Esophagus (tissue), 2 donors: Measurements from ENCODE around the gene AMTN. TPM values are rescaled to one million over a fixed set of nuclear protein-coding genes. Genes with fewer than 3 reads are reported as not detected.

Experiments
- H3K27ac ChIP-seq, 2 donors: one replicate each; pipeline ENCODE4 v1.5.1; 2013; ENCODE audit warnings: low read depth in 2 of 2, mild to moderate bottlenecking in 2 of 2, inconsistent platforms in 1 of 2, low read length in 1 of 2, moderate library complexity in 1 of 2
- H3K27me3 ChIP-seq, 2 donors: one replicate each; pipeline ENCODE4 v1.6.1; 2013; ENCODE audit warnings: low read length in 2 of 2, control low read depth in 1 of 2, mild to moderate bottlenecking in 1 of 2; ENCODE audit not compliant: insufficient read depth in 2 of 2, control insufficient read depth in 1 of 2
- H3K36me3 ChIP-seq, 2 donors: one replicate each; pipeline ENCODE4 v1.6.1; 2013; ENCODE audit warnings: low read length in 1 of 2; ENCODE audit not compliant: control insufficient read depth in 2 of 2, insufficient read depth in 2 of 2
- H3K4me1 ChIP-seq, 2 donors: one replicate each; pipeline ENCODE4 v1.6.1; 2013; ENCODE audit warnings: low read length in 1 of 2; ENCODE audit not compliant: control insufficient read depth in 2 of 2, insufficient read depth in 2 of 2
- H3K4me3 ChIP-seq, 2 donors: one replicate each; pipeline ENCODE4 v1.5.1; 2013; ENCODE audit warnings: low read length in 2 of 2, mild to moderate bottlenecking in 2 of 2, low read depth in 1 of 2, moderate library complexity in 1 of 2
- H3K9me3 ChIP-seq, 2 donors: one replicate each; pipeline ENCODE4 v1.6.1; 2013; ENCODE audit warnings: mild to moderate bottlenecking in 2 of 2, low read depth in 1 of 2, low read length in 1 of 2, moderate library complexity in 1 of 2; ENCODE audit not compliant: control insufficient read depth in 2 of 2, insufficient read depth in 1 of 2
- WGBS, 2 donors: extraction: QIAGEN DNeasy Blood & Tissue Kit; methylation state at CpG; one replicate each; pipeline ENCODE4 v1.1.7; 2013; 5-methylcytosine and 5-hydroxymethylcytosine counted together
- polyA plus RNA-seq, 2 donors: library from polyadenylated mRNA; stranded (reverse); fragments of 200-250 nt; gene quantifications; one replicate each; pipeline ENCODE4 v1.2.3, GENCODE V29; 2013
- donor health status: healthy with polysubstance abuse.
- donor health status: Bipolar disorder and iron deficiency.

AMTN gene
- polyA plus RNA-seq, 2 donors, result 0.09 to 0.47 TPM

- Histone ChIP-seq H3K36me3 (no peaks in the 10 kb centered on the region), H3K9me3 (no peaks in the 10 kb centered on the region), H3K4me3 (no peak overlapping the region), H3K27me3 (no peaks in the 10 kb centered on the region), H3K4me1 (no peaks in the 10 kb centered on the region), H3K27ac (no peak overlapping the region)
- 6 to 28% methylated on average over 1 of the region's 1 CpG for WGBS, 2 donors
These were observed 38.5 kb downstream of the AMTN start for GRCh38 chr4:70556856-70557255.

GRCh38 chr4:70559211-70559830, 41.0 kb downstream of the AMTN start:
- Histone ChIP-seq H3K36me3 (no peaks in the 10 kb centered on the region), H3K27ac (no peak overlapping the region), H3K9me3 (no peaks in the 10 kb centered on the region), H3K27me3 (no peaks in the 10 kb centered on the region), H3K4me3 (no peak overlapping the region), H3K4me1 (no peaks in the 10 kb centered on the region)
- WGBS, 2 donors, result 26 to 31% methylated on average over 2 of the region's 2 CpGs

- WGBS, 2 donors, result 84 to 98% methylated on average over 1 of the region's 1 CpG
- H3K4me3 ChIP-seq, result no peak overlapping the region
These were observed 41.6 kb downstream of the AMTN start for GRCh38 chr4:70559924-70560323.

DNA sequence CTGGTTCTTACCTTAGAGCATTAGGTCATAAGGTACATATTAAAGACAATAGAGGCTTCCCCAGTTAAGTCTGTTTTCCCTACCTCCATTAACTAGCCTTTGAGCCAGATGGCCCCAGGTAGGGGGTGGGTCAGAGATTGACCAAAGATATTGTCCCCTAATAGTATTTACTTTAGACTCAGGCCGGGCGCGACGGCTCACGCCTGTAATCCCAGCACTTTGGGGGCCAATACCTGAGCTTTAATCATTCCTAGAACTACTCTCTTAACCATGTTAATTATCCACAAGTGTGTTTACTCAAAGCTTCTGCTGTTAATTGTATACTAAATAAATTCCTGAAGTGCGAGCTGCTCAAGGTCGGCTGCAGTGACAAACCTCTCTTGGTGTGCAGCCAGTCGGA, 45.7 kb downstream of the AMTN start:
- no peak overlapping the region for H3K27ac ChIP-seq
- no peaks in the 10 kb centered on the region for H3K4me1 ChIP-seq
- H3K36me3 ChIP-seq, result no peaks in the 10 kb centered on the region
- WGBS, 2 donors, result 63 to 79% methylated on average over 8 of the region's 8 CpGs
- no peaks in the 10 kb centered on the region for H3K9me3 ChIP-seq
- H3K4me3 ChIP-seq, result no peak overlapping the region
- no peaks in the 10 kb centered on the region for H3K27me3 ChIP-seq

More at GRCh38 chr4:70559924-70560323, 41.6 kb downstream of the AMTN start:
- no peaks in the 10 kb centered on the region for H3K9me3 ChIP-seq
- no peaks in the 10 kb centered on the region for H3K36me3 ChIP-seq
- H3K27ac ChIP-seq, result no peak overlapping the region
- H3K27me3 ChIP-seq, result no peaks in the 10 kb centered on the region
- H3K4me1 ChIP-seq, result no peaks in the 10 kb centered on the region

DNA sequence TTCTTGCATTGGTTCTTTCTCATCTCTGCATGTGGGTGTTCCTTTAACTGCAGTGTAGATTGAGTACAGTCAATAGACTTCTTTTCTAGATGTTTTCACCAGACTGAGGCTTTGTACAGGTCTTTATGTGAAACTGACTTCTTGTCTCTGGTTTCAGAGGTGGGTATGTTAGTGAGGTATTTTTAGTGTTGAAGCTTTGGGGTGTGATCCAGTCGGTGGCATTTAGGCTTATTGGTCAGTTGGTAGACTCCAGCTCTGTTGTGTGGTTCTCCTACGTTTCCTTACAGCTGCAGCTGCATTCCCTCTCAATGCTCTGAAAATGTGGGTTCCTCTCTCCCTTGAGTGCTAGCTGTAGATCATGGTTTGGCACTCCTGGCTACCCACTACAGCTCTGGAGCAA, 52.4 kb downstream of the AMTN start:
- 81 to 92% methylated on average over 2 of the region's 2 CpGs for WGBS, 2 donors
- Histone ChIP-seq H3K4me1 (no peaks in the 10 kb centered on the region), H3K36me3 (no peaks in the 10 kb centered on the region), H3K27ac (no peak overlapping the region), H3K27me3 (no peaks in the 10 kb centered on the region), H3K9me3 (no peaks in the 10 kb centered on the region), H3K4me3 (no peak overlapping the region)

DNA sequence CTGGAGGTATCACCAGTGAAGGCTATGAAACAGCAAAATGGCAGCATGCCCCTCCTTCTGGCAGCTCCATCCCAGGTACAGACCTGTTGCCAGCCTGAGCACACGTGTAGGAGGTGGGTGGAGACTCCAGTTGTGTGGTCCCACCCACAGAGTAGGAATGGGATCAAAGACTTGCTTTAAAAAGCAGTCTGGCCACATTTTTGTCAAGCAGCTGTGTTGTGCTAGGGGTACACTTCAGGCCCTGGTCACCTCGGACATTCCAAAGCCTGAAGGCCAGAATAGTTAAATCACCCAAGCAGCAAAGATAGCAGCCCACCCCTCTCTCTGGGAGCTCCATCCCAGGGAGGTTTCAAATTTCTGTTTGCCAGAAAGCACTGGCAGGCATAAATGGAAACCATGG, 53.4 kb downstream of the AMTN start:
- Histone ChIP-seq H3K9me3 (no peaks in the 10 kb centered on the region), H3K4me3 (no peak overlapping the region), H3K36me3 (no peaks in the 10 kb centered on the region), H3K4me1 (no peaks in the 10 kb centered on the region), H3K27ac (no peak overlapping the region), H3K27me3 (no peaks in the 10 kb centered on the region)
- WGBS, 2 donors, result 36 to 41% methylated on average over 2 of the region's 2 CpGs

DNA sequence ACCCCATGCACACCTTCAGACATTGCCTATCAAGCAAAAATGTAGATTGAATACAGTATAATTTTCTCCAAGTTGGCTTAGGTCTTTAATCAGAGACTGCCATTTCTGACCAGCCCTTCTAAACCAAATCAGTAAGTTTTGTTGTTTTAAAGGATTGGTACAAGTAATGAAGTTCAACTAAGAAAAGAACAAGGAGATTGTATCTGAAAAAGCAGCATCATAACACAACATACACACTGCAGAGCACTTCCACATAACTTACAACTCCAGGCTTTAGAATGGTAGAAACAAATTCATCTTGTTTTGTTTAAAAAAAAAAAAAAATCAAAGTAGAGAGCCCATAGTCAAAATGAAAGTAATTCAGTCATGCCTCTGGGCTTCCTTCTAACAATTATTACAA, 57.6 kb downstream of the AMTN start:
- H3K9me3 ChIP-seq, result no peaks in the 10 kb centered on the region
- no peaks in the 10 kb centered on the region for H3K4me1 ChIP-seq
- H3K36me3 ChIP-seq, result no peaks in the 10 kb centered on the region
- no peak overlapping the region for H3K4me3 ChIP-seq
- H3K27ac ChIP-seq, result no peak overlapping the region
- H3K27me3 ChIP-seq, result peaks cover 0 to 2% of the 10 kb centered on the region in 2 donors

DNA sequence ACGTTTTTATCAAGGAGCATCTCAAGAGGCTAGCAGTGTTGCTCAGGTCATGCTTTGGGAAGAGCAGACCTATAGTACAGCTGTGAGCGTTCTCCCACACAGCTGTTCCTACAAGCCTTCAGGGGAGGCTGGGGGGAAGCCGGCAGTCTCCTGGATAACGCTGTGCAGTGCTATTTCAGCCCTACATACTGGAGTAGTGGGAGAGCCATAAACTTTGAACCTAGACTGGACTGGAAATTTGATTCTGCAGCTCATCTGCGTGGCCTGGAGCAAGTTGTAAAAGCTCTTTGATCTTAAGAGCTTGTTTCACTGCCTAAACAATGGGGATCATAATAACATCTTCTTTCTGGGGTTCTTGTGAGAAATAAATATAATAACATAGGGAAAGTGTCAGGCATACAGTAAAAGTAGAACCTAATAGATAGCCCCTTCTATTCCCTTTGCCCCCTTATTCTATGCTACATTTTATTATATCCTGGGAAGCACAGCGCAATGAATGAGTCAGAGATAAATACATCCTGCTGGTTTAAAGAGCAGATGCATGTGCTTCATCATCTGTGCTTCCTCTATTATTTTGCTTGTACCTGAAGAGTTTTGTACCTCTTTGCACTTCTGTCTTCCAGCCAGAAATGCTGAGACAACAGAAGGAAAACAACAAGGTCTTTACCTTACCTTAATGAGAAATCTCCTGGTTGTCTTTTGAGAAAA, 59.0 kb downstream of the AMTN start:
- no peak overlapping the region for H3K4me3 ChIP-seq
- H3K9me3 ChIP-seq, result no peaks in the 10 kb centered on the region
- peaks cover 0 to 2% of the 10 kb centered on the region in 2 donors for H3K27me3 ChIP-seq
- no peaks in the 10 kb centered on the region for H3K36me3 ChIP-seq
- WGBS, 2 donors, result 55 to 65% methylated on average over 6 of the region's 6 CpGs
- H3K4me1 ChIP-seq, result no peaks in the 10 kb centered on the region
- H3K27ac ChIP-seq, result no peak overlapping the region

DNA sequence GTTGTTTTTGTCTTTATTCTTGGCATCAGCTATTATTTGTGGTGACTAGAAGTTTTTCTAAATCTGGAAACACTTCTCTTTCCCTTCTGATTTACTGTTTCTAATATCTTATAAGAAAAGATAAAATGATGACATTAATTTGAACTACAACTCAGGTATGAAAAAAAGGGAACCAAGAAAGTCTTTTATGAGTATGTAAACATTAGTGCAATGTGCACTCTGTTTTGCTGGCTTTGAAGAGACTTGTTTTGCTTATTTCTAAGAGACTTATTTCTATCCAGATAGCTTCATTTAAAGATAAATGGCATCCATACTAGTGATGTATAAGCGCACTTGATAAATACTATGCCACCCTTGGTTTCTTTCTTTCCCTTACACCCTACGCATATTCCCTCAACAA, 63.6 kb downstream of the AMTN start:
- Histone ChIP-seq H3K27me3 (peaks cover 0 to 2% of the 10 kb centered on the region in 2 donors), H3K36me3 (no peaks in the 10 kb centered on the region)
- 84 to 97% methylated on average over 2 of the region's 2 CpGs for WGBS, 2 donors

More for the DNA sequence above, 63.6 kb downstream of the AMTN start:
- no peaks in the 10 kb centered on the region for H3K9me3 ChIP-seq
- no peaks in the 10 kb centered on the region for H3K4me1 ChIP-seq
- no peak overlapping the region for H3K27ac ChIP-seq
- H3K4me3 ChIP-seq, result no peak overlapping the region
